B cell (primary cell): ENCODE measurements around the gene PLPP4.

Experiments
- EZH2 ChIP-seq: IDR thresholded peaks from 2 replicates; pipeline ENCODE4 v1.6.1; 2012; ENCODE audit warnings: borderline replicate concordance, low read depth, mild to moderate bottlenecking, moderate library complexity, low read length; ENCODE audit not compliant: insufficient read depth, poor library complexity, severe bottlenecking
- TF ChIP-seq, protein P1 (sequence below): fragments of 200-600 bp; IDR thresholded peaks from one replicate; pipeline ENCODE4 v1.8.0; 2022; ENCODE audit warnings: antibody characterized with exemption, mild to moderate bottlenecking

DNA sequence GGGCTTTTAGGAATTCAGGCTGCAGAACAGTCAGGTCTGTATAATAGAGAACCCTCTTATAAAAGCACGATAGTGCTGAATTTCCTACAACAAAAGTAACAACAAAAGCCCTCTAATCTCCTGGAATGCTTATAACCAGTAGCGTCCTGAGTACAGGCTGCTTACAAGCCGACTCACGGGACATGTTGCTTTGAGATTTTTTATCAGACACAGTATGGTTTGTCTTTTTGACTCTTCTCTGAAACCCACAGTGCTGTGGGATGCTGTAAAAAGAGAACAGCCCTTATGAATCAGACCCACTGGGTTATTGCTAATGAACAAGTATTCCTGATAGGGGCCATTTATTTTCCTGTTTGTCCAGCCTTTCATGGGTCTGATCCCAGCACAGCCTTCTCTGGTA lies 59.4 kb downstream of the PLPP4 start:
- TF ChIP-seq, protein P1, sequence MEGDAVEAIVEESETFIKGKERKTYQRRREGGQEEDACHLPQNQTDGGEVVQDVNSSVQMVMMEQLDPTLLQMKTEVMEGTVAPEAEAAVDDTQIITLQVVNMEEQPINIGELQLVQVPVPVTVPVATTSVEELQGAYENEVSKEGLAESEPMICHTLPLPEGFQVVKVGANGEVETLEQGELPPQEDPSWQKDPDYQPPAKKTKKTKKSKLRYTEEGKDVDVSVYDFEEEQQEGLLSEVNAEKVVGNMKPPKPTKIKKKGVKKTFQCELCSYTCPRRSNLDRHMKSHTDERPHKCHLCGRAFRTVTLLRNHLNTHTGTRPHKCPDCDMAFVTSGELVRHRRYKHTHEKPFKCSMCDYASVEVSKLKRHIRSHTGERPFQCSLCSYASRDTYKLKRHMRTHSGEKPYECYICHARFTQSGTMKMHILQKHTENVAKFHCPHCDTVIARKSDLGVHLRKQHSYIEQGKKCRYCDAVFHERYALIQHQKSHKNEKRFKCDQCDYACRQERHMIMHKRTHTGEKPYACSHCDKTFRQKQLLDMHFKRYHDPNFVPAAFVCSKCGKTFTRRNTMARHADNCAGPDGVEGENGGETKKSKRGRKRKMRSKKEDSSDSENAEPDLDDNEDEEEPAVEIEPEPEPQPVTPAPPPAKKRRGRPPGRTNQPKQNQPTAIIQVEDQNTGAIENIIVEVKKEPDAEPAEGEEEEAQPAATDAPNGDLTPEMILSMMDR, result no peak
- no peak for TF ChIP-seq EZH2
